ENCODE data around the gene FAM120B. TPM values are rescaled to one million over a fixed set of nuclear protein-coding genes. Genes with fewer than 3 reads are reported as not detected.

The FAM120B gene
- total RNA-seq, 1 experiment from 2014 or later = 25.2 TPM

- no peaks in the 10 kb centered on the region for H3K79me2 ChIP-seq (ENCODE audit: insufficient read depth, low read length)
- ChIA-PET CTCF (no interaction called here), POLR2A (no interaction called here), RAD21 (ENCODE audit: low non-redundant PET in 1 of 2, low total read pairs in 2 of 2, uncharacterized antibody in 2 of 2, unreplicated experiment in 2 of 2) (no interaction called here)
- no peak overlapping the region for H3K4me3 ChIP-seq (replicated peaks in 1 of 2; ENCODE audit: low read depth in 1 of 2, low read length in 2 of 2)
- H3K9ac ChIP-seq (ENCODE audit: low read length) = no peak overlapping the region
- H3K4me1 ChIP-seq (ENCODE audit: control insufficient read depth in 1 of 2, insufficient read depth in 2 of 2, low read length in 2 of 2) = peaks cover 6 to 10% of the 10 kb centered on the region in 2 experiments; a peak in 3 of 4 replicates
- H3K9me3 ChIP-seq (ENCODE audit: control insufficient read depth in 1 of 2, insufficient read depth in 1 of 2, low read depth in 1 of 2, low read length in 2 of 2) = no peaks in the 10 kb centered on the region
- ATAC-seq (no peak), DNase-seq (ENCODE audit: low read depth, low spot score) (no peak)
- H3K27me3 ChIP-seq (ENCODE audit: insufficient read depth, low read length) = no peaks in the 10 kb centered on the region
- H3K9me2 ChIP-seq (ENCODE audit: insufficient read depth) = no peaks in the 10 kb centered on the region
- H2AFZ ChIP-seq (ENCODE audit: low read depth, low read length, poor library complexity, severe bottlenecking) = no peak overlapping the region
- H3K27ac ChIP-seq (ENCODE audit: low read depth, low read length) = no peak overlapping the region
- BruUV-seq (replicated peaks) = no TSS peak
- no peaks in the 10 kb centered on the region for H3K36me3 ChIP-seq (ENCODE audit: control insufficient read depth in 1 of 2, insufficient read depth in 2 of 2, low read length in 2 of 2)
- intact Hi-C loops (cut with micrococcal nuclease) = loop anchor here (10.0 kb wide), 3 partner anchors 103 to 433 kb away; no protein-coding TSS in a partner anchor
- no peak for TF ChIP-seq JUND (IDR thresholded peaks at IDR 0.05)
- H3K4me2 ChIP-seq (ENCODE audit: low read length) = no peak overlapping the region
- no peaks in the 10 kb centered on the region for H4K20me1 ChIP-seq (ENCODE audit: insufficient read depth)
Observed at GRCh38 chr6:170267688-170268087, 38.9 kb upstream of the FAM120B start.

- Histone ChIP-seq H3K4me2 (ENCODE audit: low read length) (no peak overlapping the region), H3K79me2 (ENCODE audit: insufficient read depth, low read length) (no peaks in the 10 kb centered on the region), H3K4me1 (ENCODE audit: control insufficient read depth in 1 of 2, insufficient read depth in 2 of 2, low read length in 2 of 2) (peaks cover 6 to 10% of the 10 kb centered on the region in 2 experiments; a peak in 3 of 4 replicates), H3K27me3 (ENCODE audit: insufficient read depth, low read length) (no peaks in the 10 kb centered on the region), H3K27ac (ENCODE audit: low read depth, low read length) (no peak overlapping the region), H3K9ac (ENCODE audit: low read length) (no peak overlapping the region), H4K20me1 (ENCODE audit: insufficient read depth) (no peaks in the 10 kb centered on the region), H2AFZ (ENCODE audit: low read depth, low read length, poor library complexity, severe bottlenecking) (no peak overlapping the region), H3K9me3 (ENCODE audit: control insufficient read depth in 1 of 2, insufficient read depth in 1 of 2, low read depth in 1 of 2, low read length in 2 of 2) (no peaks in the 10 kb centered on the region), H3K36me3 (ENCODE audit: control insufficient read depth in 1 of 2, insufficient read depth in 2 of 2, low read length in 2 of 2) (no peaks in the 10 kb centered on the region), H3K9me2 (ENCODE audit: insufficient read depth) (no peaks in the 10 kb centered on the region), H3K4me3 (replicated peaks in 1 of 2; ENCODE audit: low read depth in 1 of 2, low read length in 2 of 2) (no peak overlapping the region)
- intact Hi-C loops (cut with micrococcal nuclease) = loop anchor here (10.0 kb wide), 3 partner anchors 104 to 434 kb away; no protein-coding TSS in a partner anchor
- BruUV-seq (replicated peaks) = no TSS peak
- ATAC-seq (no peak), DNase-seq (ENCODE audit: low read depth, low spot score) (no peak)
- CTCF ChIA-PET = no interaction called here
- POLR2A ChIA-PET = no interaction called here
- no peak for TF ChIP-seq TCF7L2 (IDR thresholded peaks at IDR 0.05; ENCODE audit: borderline replicate concordance, extremely low read depth, insufficient read depth, insufficient read length)
- no peak for TF ChIP-seq ZFX (IDR thresholded peaks at IDR 0.05)
- TF ChIP-seq, protein P1, sequence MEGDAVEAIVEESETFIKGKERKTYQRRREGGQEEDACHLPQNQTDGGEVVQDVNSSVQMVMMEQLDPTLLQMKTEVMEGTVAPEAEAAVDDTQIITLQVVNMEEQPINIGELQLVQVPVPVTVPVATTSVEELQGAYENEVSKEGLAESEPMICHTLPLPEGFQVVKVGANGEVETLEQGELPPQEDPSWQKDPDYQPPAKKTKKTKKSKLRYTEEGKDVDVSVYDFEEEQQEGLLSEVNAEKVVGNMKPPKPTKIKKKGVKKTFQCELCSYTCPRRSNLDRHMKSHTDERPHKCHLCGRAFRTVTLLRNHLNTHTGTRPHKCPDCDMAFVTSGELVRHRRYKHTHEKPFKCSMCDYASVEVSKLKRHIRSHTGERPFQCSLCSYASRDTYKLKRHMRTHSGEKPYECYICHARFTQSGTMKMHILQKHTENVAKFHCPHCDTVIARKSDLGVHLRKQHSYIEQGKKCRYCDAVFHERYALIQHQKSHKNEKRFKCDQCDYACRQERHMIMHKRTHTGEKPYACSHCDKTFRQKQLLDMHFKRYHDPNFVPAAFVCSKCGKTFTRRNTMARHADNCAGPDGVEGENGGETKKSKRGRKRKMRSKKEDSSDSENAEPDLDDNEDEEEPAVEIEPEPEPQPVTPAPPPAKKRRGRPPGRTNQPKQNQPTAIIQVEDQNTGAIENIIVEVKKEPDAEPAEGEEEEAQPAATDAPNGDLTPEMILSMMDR (IDR thresholded peaks at IDR 0.05 in 2 of 3, conservative IDR thresholded peaks at IDR 0.05 in 1 of 3; ENCODE audit: borderline replicate concordance in 1 of 3, insufficient read depth in 1 of 3, low read depth in 2 of 3, low read length in 2 of 3) = no peak
- no peak for TF ChIP-seq RAD21 (IDR thresholded peaks at IDR 0.05; ENCODE audit: low read depth)
- TF ChIP-seq ZNF274 (IDR thresholded peaks at IDR 0.05; ENCODE audit: low read depth, low read length) = no peak
- RAD21 ChIA-PET (ENCODE audit: low non-redundant PET in 1 of 2, low total read pairs in 2 of 2, uncharacterized antibody in 2 of 2, unreplicated experiment in 2 of 2) = no interaction called here
Observed at GRCh38 chr6:170268216-170269129, 38.1 kb upstream of the FAM120B start.

All from HCT116 (cell line).